Frontal cortex (tissue), 4 donors: Measurements from ENCODE around the gene SPOCK1. TPM values are rescaled to one million over a fixed set of nuclear protein-coding genes. Genes with fewer than 3 reads are reported as not detected.

Experiments used
- DNase-seq, 2 donors: peaks; one replicate each; pipeline ENCODE4 v3.0.0; 2012; ENCODE audit warnings: low spot score in 2 of 2
- FAIRE-seq: peaks from 2 replicates; lab custom pipeline; 2012; peaks lifted over from hg19 to GRCh38; lab: Jason Lieb, UNC
- total RNA-seq: library from RNA; depleted of rRNA; stranded (reverse); fragments of >200 nt; gene quantifications from one replicate; pipeline ENCODE4 v1.2.3, GENCODE V29; 2014
- donor health status: control.
- donor health status: control.
- donor health status: control.

SPOCK1 gene
- total RNA-seq, 1 donor from 2014 or later = 37.9 TPM

- no peak for FAIRE-seq
- DNase-seq = no peak
These were observed 45.5 kb downstream of the SPOCK1 start for GRCh38 chr5:137453483-137454080.

DNA sequence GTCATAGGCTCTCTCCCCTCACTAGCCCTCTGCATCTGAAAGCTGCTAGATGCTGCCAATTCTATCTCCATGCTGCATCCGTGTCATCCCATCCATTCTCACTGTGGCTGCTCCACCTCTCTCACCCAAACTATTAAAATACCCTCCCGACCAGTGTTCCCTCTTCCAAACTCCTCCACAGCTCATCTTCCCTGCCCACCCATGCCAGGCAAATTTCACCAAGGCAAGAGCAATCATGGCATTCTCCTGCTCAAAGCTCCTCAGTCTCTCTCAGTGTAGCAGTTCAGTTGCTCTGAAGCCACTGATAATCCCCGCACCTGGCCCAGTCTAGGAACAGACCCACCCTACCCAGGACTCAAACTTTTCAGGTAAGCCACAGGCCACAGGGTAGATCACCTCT, 48.4 kb downstream of the SPOCK1 start:
- DNase-seq (no peak), FAIRE-seq (no peak)

GRCh38 chr5:137448868-137449267, 50.3 kb downstream of the SPOCK1 start:
- no peak for FAIRE-seq

GRCh38 chr5:137446615-137447014, 52.5 kb downstream of the SPOCK1 start:
- DNase-seq (no peak), FAIRE-seq (no peak)

More at GRCh38 chr5:137448868-137449267, 50.3 kb downstream of the SPOCK1 start:
- no peak for DNase-seq

- no peak for FAIRE-seq
- DNase-seq = no peak
These were observed 53.0 kb downstream of the SPOCK1 start for GRCh38 chr5:137446151-137446550.

DNA sequence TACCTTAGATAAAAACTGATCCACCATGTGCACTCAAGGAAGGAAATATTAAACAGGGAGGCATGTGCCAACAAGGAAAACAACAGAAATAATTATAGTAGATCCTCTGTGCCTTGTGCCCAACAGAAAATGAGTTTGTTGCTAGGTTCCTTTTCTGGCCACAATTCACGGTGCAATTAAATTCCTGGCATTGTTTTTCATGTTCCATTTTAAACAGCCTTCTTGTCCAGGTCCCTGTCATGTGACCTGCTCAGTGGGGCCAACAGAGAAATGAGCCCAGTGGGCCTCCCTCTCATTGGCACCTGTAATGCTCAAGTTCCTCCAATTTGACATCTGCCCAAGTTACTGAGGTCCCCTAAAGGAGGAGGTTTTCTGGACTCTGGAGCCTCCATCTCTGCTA, 56.5 kb downstream of the SPOCK1 start:
- FAIRE-seq (no peak), DNase-seq (no peak)

DNA sequence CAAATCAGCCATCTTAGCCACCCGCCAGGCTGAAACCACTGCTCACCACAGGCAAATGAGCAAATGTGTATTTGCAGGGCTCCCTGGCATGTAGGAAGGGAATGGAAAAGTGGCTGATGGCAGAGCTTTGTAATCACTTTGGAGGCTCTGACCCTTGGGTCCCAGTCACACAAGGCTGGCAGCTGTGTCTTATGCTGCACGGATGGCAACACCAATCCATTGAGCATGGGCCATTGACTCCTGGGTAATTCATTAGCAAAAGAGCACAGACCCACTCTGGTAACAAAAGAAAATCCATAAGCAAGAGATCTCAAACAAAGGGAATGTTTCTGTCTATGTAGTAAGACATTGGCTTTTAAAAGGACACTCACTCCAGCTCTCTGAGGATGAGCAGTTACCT, 57.6 kb downstream of the SPOCK1 start:
- DNase-seq = no peak
- FAIRE-seq = no peak

DNA sequence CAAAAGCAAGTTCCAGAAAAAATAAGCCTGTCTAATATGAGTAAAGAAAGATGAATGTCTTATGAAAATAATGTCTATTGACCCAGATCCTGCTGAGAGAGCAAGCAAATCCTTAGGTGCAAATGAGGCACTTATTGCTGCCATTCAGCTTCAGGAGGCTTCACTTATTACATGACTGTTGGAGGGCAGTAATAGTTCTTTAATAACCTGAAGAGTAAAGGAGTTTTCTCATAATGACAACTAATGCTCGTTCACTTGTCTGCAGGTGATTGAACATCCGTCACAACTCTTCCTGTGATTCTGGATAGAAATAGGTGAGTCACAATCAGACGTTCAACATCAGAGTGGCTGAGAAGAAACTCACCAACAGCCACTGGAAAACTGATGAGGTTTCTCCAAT, 58.3 kb downstream of the SPOCK1 start:
- DNase-seq (no peak), FAIRE-seq (no peak)

DNA sequence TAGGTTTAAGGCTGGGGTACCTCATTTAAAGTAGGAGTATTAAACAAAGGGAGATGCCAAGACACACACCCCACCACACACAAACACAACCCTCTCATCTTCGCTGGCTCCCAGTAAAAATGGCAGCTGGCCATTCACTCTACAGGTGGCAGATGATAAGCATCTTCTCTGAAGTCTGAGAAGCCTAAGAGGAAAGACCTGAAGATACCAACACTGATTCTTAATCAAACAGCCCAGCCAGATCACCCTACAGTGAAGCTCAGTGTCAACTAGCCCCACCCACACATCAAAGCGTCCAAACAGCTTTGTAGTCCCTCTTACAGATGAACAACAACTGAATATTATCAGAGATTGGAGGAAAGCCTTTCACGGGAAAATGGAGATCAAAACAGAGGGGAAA, 59.5 kb downstream of the SPOCK1 start:
- DNase-seq = no peak
- FAIRE-seq = no peak

DNA sequence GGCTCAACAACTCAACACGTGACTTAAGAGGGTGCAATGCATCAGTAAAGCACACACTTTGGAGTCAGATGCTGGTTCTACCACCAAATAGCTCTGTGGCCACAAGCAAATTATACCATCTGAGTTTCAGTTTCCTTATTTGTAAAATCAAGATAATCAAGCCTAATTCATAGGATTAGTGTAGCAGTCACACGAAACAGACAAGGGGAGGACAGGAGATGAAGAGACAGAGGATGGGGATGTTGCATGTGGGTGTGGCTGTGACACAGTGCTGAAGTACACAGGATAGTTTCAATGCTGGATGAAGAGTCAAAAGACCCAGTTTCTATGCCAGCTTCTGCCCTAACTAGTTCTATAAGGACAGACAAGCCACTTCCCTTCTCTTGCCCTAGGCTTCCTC, 60.2 kb downstream of the SPOCK1 start:
- FAIRE-seq (no peak), DNase-seq (no peak)

- DNase-seq = no peak
- FAIRE-seq = no peak
These were observed 61.4 kb downstream of the SPOCK1 start for GRCh38 chr5:137437774-137438173.

DNA sequence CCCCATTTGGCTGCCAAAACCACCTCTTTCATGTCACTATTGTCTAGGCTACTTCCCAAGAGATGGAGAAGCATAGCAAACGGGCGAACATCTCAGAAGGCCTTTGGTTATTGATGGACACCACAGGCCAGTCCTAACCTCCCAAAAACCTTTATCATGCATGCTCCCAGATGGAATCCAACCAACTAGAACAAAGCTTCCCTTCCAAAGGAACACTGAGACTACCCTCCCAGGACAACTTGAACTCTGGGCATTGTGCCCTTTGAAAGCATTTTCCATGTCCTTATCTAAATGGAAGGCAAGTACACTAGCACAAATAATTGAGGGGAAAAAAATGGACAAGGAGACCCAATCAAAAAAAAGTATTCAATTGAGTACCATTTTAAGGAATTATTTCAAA, 65.6 kb downstream of the SPOCK1 start:
- DNase-seq = no peak
- FAIRE-seq = no peak

DNA sequence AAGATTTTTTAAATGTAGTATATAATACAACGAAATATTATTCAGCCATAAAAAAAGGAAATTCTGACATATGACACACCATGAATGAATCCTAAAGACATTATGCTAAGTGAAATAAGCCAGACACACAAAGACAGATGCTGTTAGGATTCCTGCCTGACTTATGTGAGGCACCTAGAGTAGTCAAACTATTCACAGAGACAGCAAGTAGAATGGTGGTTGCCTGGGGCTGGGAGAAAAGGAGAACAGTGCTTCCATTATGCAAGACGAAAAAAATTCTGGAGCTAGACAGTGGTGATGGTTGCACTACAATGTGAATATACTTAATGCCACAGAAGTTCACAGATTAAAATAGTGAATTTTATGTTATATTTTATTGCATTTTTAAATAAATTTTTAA, 66.8 kb downstream of the SPOCK1 start:
- FAIRE-seq (no peak), DNase-seq (no peak)

- DNase-seq (no peak), FAIRE-seq (no peak)
These were observed 68.1 kb downstream of the SPOCK1 start for GRCh38 chr5:137431051-137431450.

DNA sequence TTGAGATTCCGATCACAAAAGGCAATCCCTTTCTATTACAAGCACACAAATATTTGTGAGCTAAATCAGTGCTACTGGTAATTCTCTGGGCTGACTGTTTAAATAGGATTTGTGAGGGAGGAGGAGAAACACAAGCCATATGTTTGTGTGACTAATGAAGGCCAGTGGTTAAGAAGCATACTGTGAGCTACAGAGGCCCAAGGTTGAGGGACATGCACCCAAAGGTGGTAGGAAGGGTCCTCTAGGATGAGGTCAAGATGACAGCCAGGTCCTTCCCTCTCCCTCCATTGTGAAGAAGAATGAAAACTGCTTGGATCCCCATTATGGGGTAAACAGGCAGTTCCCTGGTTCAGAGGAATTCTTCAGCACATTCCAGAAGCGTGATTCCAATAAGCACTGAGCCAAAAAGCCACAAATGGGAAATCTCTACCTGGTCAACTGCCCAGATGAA, 83.9 kb downstream of the SPOCK1 start:
- FAIRE-seq = no peak
- DNase-seq = no peak

DNA sequence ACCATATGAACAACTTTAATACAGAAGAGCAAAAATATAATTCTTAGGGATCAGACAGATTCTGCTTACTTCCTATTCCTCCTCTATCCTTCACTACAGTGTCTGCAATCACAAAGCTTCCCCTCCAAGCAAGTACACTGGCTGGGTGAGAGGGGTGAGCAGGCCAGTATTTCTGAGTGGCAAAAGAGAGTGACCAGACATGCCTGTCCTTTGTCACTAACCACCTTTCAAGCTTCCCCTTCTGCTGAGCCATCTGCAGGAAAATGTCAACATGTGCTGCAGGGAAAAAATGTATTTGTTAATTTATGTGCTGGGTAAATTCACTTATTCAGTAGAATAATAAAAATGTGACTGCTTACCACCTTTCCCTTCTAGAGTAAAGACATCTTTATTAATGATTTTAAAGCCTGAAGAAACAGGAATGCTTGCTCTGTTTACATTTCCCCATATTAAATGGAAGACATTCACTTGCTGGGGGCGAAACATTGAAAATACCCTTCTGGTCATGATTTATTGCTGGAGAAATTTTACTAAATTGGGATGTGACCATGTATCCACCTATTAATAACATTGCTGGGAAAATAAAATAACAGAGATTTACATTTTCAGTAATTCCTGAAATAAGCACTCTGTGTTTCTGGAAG, 84.9 kb downstream of the SPOCK1 start:
- no peak for DNase-seq
- no peak for FAIRE-seq

GRCh38 chr5:137412136-137412535, 87.0 kb downstream of the SPOCK1 start:
- FAIRE-seq (no peak), DNase-seq (no peak)

- no peak for DNase-seq
- FAIRE-seq = no peak
These were observed 88.7 kb downstream of the SPOCK1 start for GRCh38 chr5:137410234-137411010.

- no peak for FAIRE-seq
- no peak for DNase-seq
These were observed 89.4 kb downstream of the SPOCK1 start for GRCh38 chr5:137409736-137410135.

DNA sequence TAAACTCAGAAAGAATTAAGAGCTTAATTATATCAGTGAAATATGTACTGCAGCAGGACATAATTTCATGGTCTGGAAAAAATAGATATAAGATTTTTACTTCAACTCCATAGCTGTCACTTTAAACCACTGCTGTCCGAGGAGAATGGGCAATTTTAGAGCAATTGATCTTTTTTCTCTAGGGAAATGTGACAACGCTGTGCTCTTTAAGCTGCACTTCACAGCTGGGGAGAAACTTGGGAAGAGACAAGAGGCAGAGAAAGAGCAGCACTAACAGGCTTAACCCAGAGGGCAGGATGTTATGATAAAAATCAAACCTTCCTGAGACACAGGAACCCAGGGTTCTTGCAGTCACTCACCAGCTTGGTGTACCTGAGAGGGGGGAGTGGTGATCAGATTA, 92.0 kb downstream of the SPOCK1 start:
- FAIRE-seq (no peak), DNase-seq (no peak)

DNA sequence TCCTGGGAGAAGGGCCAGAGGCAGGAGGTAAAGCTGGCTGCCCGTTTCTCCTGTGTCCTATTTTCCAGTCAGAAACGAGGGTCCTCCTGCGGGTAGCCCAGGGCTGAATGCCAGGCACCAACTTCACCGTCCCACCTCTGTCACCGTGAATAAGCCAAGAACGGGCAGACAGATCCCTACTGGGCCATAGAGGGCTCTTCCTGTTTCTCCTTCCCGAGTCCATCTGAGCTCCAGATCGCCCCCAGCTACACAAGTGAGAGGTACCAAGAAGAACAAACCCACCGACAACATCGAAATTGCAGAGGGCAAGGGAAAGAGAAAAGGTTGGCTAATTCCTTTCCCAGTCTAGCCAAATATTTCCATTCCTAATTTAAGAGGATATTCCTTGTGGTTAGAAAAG, 93.7 kb downstream of the SPOCK1 start:
- no peak for FAIRE-seq
- DNase-seq = no peak
